GM12801 (cell line): ENCODE results near the gene SPRN.

Source experiments
- CTCF ChIP-seq: IDR thresholded peaks from one replicate; pipeline ENCODE4 v1.5.1; 2011; ENCODE audit warnings: control low read depth; ENCODE audit not compliant: insufficient read length; ENCODE audit errors: extremely low read depth

The SPRN gene

GRCh38 chr10:133405272-133405671, 19.2 kb downstream of the SPRN start:
- no peak for TF ChIP-seq CTCF

- TF ChIP-seq CTCF = no peak
Observed at GRCh38 chr10:133403784-133404183, 20.6 kb downstream of the SPRN start.

GRCh38 chr10:133403359-133403758, 21.1 kb downstream of the SPRN start:
- TF ChIP-seq CTCF = no peak

- no peak for TF ChIP-seq CTCF
Observed at GRCh38 chr10:133401981-133402725, 22.3 kb downstream of the SPRN start.

GRCh38 chr10:133401500-133401899, 22.9 kb downstream of the SPRN start:
- TF ChIP-seq CTCF = no peak

GRCh38 chr10:133400624-133401424, 23.6 kb downstream of the SPRN start:
- TF ChIP-seq CTCF = no peak

- no peak for TF ChIP-seq CTCF
Observed at GRCh38 chr10:133399123-133399601, 25.3 kb downstream of the SPRN start.
